ENCODE measurements around the gene TJP1.
"Not testable (repeated sequence)": the region's sequence is repeated elsewhere in the genome, so short reads cannot be mapped to it uniquely, and the experiment has no call there.

The TJP1 gene

DNA sequence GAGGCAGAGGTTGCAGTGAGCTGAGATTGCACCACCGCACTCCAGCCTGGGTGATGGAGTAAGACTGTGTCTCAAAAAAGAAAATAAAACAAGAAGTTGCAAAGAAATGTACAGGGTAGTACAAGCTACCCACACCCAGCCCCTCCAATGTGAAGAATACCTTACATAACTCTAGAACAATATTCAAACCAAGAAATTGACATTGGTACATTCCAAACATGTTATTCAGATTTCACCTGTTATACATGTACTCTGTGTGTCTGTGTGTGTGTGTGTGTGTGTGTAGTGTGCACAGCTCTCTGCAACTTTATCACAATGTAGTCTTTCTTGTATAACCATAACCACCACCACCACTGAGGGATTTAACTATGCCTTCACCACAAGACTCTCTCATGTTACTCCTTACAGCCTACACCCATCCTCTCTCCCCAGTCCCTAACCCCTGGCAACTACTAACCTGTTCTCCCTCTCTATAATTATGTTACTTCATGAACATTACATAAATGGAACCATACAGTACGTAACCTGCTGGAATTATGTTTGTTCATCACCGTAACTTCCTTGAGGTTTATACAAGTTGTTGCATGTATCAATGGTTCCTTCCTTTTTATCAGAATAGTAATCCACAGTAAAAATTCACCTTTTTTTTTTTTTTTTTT lies 16.2 kb upstream of the TJP1 start:
- no peak for DNase-seq (ENCODE audit: low read depth)

DNA sequence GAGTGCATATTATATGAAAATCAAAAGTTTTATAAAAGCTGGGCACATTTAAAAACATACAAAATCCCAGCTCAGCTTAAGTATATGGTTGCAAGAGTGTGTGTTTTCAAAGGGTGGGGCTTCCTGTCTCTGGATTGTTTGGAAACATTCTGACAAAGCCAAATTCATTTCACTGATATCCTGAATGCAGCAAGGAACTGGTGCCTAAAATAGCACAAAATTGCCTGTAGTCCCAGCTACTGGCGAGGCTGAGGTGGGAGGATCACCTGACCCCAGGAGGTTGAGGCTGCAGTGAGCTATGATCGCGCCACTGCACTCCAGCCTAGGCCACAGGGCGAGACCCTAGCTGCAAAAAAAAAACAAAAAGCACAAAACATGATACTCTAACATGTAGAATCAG lies 13.0 kb upstream of the TJP1 start:
- peak; percentile 33 for DNase-seq (ENCODE audit: low read depth)

DNA sequence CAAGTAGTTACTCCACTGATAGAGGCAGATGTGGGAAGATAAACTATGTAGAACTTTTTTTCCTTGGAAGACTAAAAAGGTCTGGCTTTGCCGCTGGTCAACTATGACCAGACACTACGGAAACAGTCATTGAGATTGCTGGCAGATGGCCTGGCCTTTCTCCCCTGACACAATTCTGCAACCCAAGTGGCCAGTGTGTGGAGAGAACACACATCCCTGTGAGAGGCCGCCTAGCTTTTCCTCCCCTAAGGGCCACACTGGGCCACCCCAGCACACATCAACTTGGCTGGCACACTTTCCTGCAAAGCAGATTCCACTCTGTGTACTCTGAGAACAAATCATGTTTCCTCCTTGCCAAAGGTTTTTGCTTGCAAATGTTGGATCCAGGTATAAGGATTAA lies 10.4 kb upstream of the TJP1 start:
- DNase-seq (ENCODE audit: low read depth): no peak

DNA sequence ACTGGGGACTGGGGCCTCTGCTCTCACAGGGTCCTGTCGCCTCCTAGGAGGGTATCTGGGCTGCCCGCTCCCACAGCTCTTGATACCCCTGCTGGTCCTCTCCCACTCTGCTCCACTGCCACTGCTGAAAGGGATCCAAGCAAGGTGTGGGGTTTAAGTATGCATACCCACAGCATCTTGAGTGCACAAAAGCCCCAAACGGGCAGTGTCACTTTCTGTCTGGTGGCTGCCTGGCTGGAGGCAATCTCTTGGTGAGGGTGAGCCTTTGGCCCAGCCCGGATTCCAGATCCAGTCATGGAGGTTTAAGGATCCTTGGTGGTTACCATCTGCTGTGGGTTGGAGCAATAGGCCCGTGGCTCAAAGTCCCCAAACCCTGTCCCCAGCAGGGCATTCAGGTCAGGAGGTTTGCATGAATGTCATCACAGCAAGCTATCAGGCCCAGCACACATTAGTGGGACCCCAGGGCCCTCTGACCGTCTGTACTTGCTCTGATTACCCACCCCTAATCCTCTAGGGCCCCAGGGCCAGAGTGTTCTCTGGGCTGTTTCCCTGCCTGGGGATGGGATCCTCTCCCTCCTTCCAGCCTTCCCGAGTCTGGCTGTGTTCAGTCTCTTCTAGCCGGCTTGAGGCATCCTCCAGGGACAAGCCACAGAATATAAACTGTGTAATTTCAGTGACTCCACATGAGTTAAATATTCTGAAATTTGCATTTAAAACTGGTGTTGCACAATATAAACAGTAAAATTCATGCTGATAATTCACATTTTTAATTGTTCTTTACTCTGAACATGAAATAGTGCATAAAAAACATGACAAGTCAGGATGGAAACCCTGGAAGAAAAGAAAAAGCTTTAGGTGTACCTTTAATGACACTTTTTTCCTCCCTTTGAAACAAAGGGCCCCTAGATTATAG lies 4.9 kb upstream of the TJP1 start:
- peak; percentile 14 for DNase-seq (ENCODE audit: low read depth)

DNA sequence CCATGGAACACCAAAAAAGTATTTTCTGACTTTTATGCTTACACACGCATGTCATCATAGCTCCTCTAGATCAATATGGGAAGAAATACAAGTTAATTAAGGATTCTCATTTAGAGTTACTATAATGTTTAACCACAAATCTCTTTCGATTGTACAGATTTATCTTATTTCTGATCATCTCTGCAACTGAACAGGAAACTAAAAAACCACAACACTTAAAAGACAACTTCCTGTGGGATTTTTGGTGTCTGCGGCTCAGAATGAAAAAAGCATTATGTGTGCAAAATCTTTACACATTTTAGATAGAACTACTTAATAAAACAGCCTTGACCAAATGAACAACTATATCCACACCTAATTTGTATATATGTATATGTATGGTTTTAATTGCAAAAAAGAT lies 3.0 kb upstream of the TJP1 start:
- no peak for DNase-seq (ENCODE audit: low read depth)

DNA sequence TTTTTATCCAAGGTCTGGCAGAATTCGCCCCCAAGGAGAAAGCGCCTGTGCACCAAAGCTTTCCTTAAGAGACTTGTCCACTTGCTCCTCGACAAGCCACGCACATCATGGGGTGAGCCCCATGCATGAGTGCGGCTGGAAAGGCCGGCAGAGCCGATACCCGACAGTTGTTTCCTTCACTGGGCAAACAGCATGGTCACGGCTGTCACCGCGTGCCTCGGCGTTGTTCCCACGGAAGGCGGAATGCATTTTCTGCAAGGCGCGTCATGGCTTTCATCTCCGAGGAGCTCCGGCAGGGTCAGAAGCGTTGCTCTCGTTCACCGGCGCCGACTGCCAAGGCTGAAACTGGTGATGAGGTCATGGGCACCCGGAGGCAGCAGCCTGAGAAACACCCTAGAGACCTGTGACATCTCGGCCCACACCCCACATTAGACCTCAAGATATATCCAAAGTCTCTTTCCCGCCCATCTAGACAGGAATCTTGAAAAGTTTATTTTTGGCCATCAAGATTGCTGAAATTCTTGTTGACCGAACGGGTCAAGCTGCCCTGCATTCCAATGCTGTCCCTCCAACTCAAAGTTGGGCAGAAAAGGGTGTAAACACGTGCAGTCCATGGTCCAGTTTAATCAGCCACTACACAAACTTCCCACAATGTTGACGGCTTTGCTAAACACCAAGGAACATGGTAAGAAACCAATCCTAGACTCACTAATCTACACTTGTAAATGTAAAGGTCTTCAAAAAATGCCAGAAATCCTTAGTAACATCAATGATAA lies 604 bp upstream of the TJP1 start:
- peak; percentile 68 for DNase-seq (ENCODE audit: low read depth)

DNA sequence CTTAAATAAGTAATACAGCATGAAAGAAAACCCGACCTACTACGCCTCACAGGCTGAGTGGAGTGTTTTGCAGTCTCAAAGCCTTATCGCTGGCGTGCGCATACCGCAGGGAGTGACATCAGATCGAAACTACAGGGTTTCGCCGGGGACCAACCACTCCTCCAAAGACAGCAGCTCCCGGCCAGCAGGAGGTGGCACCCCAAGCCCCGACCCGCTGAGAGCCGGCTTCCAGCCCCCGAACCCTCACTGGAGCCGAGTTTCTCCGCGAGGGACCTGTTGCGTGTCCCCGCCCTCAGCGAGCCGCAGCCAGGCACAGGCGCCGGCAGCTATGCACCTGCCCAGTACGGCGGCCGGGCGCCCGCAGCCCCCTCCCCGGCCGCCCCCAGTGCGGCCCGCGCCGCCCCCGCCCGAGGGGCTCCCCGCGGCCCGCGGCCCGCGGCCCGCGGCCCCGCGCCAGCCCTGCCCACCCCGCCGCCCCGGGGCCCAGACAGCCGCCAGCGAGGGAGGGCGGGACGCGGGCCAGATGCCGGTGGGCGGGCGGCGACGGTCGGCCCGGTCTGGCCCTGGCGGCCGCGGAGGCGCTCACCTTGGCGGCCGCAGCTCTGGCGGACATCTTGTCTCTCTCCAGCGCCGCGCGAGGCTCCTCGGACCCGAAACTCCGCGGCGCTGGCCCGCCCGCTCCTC lies 710 bp downstream of the TJP1 start:
- DNase-seq (ENCODE audit: low read depth): peak; percentile 68

DNA sequence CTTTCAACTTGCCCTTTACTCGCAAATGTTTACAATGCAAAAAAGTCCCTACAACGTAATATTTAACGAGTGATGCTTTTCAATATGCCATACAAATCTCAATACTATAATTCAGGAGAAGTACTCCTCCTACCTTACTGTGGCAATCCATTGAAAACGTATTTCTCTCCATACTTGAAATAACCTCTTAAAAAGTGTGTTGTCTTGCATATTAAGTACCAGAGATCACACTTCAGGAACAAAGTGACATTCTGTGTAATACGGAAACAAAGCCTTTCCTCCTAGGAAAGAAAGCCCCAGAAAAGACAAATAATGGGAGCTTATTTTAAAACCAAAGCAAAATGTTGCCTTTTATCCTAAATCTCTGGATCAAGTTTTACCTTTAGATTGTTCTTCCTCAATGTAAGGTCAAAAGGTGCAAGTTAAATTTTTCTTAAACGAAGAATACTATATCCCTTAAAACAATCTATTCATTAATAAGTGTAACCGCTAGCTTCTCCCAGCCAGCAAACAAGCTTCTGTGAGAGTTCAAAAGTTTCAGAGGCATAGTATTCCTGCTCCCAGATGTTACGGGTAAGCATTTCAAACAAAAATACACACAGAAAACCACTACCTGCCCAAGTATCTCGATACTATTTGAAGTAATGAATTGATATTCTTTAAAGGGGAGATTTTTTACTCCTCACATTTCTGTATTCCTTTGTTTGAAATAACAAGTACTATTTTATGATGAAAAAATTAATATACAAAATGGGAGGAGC lies 1.7 kb downstream of the TJP1 start:
- no peak for DNase-seq (ENCODE audit: low read depth)

DNA sequence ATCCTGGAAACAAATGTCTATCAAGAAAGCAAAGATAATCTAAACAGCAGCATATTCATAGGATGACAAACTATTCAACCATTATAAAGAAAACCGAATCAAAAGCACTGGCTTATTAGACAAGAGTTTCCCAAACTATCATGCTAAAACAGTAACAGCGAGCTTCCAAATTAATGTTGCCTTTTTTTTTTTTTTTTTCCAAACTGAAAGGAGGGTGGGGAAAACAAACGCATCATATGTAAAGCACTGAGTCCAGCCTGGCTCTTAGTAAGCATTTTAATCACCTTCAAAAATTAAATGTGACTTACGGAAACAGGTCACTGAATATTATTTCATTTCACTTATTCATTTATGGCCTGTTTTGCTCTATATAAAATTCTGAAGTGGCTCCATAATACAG lies 2.3 kb downstream of the TJP1 start:
- DNase-seq (ENCODE audit: low read depth): no peak

DNA sequence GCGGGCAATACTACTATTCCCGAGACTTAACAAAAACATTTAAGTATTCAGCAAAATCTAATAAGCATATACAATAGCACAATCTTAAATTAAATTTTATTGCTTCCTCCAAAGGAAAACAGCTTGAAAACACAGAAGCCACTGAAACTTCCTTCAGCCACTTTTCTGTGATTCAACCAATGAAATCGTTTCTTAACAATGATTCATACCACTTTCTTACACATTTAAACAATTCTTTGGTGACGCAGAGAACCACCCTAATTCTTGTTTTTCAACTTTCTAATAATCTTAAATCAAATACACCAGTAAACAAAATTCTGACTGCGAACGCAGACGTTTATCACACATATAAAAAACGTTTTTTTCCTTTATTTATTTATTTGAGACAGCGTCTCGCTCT lies 4.1 kb downstream of the TJP1 start:
- DNase-seq (ENCODE audit: low read depth): no peak

DNA sequence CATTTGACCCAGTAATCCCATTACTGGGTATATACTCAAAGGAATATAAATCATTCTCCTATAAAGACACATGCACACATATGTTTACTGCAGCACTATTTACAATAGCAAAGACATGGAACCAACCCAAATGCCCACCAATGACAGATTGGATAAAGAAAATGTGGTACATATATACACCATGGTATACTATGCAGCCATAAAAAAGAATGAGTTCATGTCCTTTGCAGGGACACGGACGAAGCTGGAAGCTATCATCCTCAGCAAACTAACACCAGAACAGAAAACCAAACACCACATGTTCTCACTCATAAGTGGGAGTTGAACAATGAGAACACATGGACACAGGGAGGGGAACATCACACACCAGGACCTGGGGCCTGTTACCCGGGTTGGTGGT lies 4.8 kb downstream of the TJP1 start:
- not testable (repeated sequence) for DNase-seq (ENCODE audit: low read depth)

DNA sequence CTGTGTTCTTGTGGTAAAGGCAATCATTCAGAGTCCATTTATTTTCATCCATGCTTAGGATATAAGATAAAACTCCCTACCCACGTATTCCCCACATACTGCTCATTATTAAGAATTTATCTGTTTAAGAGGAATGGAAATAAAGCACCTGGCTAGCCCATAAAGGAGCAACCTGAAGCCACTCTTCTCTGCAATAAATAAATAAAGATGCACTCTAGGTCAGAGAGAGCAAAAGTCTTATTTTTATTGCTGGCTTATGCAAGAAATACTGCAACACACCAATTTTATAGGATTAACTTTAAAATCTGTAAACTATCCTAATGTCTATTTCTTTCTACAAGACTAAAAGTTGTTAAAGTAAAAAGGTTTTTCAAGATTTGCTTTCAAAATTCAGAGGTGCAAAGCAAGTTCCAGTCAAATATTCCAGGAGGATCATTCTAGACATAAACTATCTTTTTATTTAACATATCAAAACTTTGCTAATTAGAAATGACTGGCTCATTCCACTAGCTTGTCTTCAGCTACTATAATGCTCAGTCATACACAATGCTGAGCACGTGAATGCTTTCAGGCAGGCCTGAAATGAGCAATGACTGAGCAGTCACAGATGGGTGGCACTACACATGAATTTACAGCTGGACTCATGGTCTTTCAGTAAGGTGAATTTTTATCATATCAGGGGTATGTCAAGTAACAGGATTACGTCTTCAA lies 7.1 kb downstream of the TJP1 start:
- no peak for DNase-seq (ENCODE audit: low read depth)

DNA sequence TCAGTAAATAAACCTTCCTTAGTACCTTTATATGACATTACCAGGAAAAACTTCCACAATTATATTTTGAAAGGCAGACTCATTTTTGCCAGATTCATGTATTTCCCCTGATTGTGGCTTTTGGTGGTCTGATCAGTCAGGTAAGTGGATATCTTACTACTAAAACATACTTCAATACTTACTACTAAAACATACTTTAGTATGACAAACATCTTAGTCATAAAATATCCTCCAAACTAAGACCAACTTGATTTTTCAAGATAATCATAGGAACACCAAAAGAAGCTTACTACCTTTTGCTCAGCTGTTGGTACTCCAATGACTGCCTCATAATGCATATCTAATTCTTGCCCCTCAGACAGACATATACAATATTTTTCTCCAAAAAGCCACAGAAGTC lies 9.3 kb downstream of the TJP1 start:
- no peak for DNase-seq (ENCODE audit: low read depth)

DNA sequence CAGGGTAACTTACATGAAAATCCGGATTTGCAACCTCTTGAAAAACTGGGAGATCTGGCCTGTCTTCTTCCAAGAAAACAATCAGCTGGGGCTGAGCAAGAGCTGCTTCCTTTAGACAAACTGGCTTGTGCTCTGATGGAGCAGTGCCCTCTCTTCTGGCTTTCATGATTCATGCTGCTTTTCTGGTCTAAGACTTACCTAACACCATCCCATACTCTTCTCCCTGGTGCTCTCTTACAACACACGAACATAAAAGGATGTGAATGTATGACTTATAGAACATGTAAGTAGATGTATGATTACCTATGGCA lies 9.9 kb downstream of the TJP1 start:
- DNase-seq (ENCODE audit: low read depth): peak; percentile 55

DNA sequence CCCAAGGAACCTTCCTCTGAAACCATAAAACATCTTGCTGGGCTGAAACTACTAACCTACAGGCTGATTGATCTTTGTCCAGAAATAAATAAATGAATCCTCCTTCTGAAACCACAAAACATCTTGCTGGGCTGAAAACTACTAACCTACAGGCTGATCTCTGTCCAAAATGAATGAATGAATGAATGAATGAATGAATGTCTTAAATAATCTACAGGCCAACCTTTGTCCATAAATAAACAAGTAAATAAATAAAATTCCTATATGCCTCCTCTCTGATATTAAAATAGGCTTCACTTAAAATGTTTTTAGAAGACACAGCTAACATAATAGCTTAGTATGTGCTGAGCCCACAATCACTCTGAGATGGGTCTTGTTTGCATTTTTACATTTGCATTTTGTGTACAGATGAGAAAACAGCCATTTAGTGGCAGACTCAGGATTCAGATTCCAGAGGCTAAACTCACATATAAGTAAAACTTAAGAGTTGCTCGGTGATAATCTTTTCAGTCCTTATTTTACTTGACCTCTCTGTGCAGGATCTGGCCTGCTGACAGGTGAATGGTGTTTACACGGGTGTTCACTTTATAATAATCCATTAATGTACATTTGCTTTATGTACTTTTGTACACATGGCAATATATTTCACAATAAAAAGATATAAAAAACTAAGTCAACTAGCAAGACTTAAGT lies 10.4 kb downstream of the TJP1 start:
- DNase-seq (ENCODE audit: low read depth): no peak

DNA sequence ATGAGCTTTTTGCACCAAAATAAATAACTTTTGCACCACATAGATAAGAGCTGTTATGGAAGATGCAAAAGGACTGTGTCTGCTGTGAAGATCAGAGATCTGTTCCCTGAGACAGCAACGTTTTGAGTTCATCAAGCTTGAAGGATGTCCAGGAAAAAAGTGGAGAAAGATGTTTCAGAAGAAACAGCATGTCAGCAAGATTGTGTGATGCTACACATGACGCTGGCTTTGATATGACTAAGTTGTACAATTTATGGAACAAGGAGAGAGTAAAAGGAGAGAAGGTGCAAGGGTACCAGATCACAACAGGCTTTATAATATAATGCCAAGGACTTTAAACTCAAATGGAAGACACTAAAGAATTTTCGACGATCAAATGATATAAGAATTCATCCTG lies 16.6 kb downstream of the TJP1 start:
- no peak for DNase-seq (ENCODE audit: low read depth)

DNA sequence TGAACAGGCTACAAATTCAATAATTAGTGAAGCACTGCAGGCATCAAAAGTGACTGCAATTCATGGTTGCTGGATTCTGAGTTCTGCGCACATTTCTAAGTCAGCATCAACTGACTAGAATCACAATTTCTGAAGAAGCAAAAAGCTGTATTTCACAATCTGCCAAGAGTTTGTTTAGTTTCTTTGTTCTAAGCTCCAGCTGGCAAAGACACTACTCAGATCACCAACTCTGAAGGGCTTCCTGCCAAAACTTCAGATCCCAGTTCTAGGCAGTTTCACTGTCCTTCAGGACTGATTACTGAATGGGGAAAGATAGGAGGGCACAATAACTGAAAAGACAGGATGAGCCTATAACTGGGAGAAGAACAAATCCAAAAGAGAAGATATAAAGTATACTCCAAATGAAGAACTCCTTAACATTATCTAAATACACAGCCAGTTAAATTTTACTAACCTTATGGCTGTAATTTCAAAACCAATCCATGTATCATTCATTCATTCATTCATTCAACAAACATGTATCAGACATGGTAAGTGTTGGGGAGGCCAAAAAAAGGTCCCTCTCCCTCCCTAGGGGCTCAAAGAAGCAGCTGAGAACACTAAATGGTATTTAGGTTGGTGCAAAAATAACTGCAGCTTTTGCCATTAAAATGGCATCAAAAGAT lies 17.1 kb downstream of the TJP1 start:
- peak; percentile 89 for DNase-seq (ENCODE audit: low read depth)

DNA sequence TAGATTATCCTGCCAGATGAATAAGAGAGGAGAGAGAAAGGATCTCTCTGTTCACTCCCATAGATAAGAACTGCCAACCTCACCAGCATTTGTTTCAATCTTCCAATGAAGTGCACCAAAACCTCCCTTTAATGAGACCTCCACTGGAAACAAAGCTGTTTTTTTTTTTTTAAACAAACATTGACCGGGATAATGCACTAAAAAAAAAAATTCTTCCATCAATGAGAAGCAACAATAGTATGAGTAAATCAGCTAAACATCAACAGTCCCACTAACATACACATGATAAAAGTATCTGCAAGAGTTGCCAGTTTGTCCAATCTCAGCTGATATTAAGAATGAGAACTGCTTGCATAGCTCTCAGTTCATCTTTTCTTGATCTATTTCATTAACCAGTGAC lies 19.9 kb downstream of the TJP1 start:
- no peak for DNase-seq (ENCODE audit: low read depth)

DNA sequence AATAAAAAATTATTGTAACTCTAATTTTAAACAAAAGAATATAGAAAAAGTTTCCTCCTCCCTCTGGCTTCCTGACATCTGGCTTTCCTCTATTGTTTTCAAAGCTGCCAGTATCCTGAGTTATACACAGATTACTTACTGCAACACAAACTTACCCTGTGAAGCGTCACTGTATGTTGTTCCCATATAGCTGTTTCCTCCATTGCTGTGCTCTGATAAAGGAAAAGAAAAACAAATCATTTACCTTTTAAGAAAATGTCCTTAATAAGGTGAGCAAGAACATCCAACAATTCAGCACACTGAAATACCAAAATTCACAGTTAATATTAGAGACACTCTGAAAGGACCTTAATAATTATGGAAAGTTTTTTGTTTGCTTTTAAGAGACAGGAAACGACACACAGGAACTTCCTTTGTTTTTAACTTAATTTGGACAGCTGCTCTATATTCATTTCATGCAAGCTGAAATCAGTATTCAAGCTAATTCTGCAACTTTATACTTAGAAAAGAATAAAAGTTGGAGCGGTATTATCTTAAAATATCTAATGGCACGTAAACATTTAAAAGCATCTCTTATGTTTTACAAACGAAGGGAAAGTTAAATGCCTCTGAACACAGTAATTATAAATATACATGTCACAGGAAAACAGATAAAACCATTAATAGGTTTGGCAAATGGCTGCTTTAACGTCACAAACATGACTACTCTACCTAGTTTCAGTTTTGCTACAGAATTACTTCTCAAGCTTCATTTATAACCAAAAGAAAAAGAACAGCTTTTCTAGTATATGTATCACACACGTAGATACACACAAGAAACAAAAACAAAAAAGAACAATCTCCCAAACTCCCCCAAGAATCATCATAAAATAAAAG lies 21.5 kb downstream of the TJP1 start:
- DNase-seq (ENCODE audit: low read depth): no peak

All from fibroblast of gingiva (primary cell).